HEK293 (cell line): ENCODE results near the gene NRIP1.

ENCODE experiments used
- ATF2 ChIP-seq: fragments of 450-650 bp; formaldehyde crosslinking; IDR thresholded peaks from 2 replicates; pipeline ENCODE4 v1.5.1; 2016; ENCODE audit warnings: missing biosample characterization, missing genetic modification characterization, low read depth
- CTCF ChIP-seq: fragments of 450-650 bp; formaldehyde crosslinking; IDR thresholded peaks from 2 replicates; pipeline ENCODE4 v1.5.1; 2016; ENCODE audit warnings: missing biosample characterization, missing genetic modification characterization
- TRIM28 ChIP-seq: IDR thresholded peaks from 2 replicates; pipeline ENCODE4 v1.6.1; 2011; ENCODE audit warnings: low read length, control low read depth, borderline replicate concordance
- ZEB2 ChIP-seq: fragments of 450-650 bp; formaldehyde crosslinking; IDR thresholded peaks from 2 replicates; pipeline ENCODE4 v1.5.1; 2016; ENCODE audit warnings: missing biosample characterization, missing genetic modification characterization
- ZNF561 ChIP-seq: fragments of 450-650 bp; IDR thresholded peaks from 2 replicates; pipeline ENCODE4 v1.5.1; 2018; ENCODE audit warnings: missing biosample characterization, missing genetic modification characterization, borderline replicate concordance

GRCh38 chr21:14916676-14917141 is 148.1 kb downstream of the NRIP1 start:
- TF ChIP-seq ZEB2 (tag by site-specific recombination), result no peak
- TF ChIP-seq ATF2, result no peak
- TF ChIP-seq CTCF (tag by site-specific recombination), result no peak
- TF ChIP-seq TRIM28, result no peak
- TF ChIP-seq ZNF561, result no peak
